AG04450 (cell line): ENCODE data around the gene MED1. TPM values are rescaled to one million over a fixed set of nuclear protein-coding genes. Genes with fewer than 3 reads are reported as not detected.

Source experiments
- CTCF ChIA-PET: fragments of 300-600, 350-600 bp; formaldehyde crosslinking; extraction: SDS; loops from one replicate; lab custom pipeline; 2022; ENCODE audit warnings: antibody characterized with exemption, inconsistent platforms; lab: Charles Lee
- POLR2A ChIA-PET: fragments of 350-600 bp; formaldehyde crosslinking; extraction: SDS; loops from one replicate; lab custom pipeline; 2021; ENCODE audit warnings: antibody characterized with exemption, inconsistent platforms; lab: Yijun Ruan, JAX
- DNase-seq: peaks from one replicate; pipeline ENCODE4 v3.0.0-alpha.2; 2011; ENCODE audit warnings: low read depth, low spot score
- H3K27ac ChIP-seq: one replicate; pipeline ENCODE4 v1.5.1; 2012; ENCODE audit warnings: low read depth, low read length, control low read depth
- H3K27me3 ChIP-seq: one replicate; pipeline ENCODE4 v1.6.0; 2012; ENCODE audit warnings: low read length; ENCODE audit not compliant: control insufficient read depth, insufficient read depth
- H3K4me3 ChIP-seq: 2 replicates; pipeline ENCODE4 v1.5.1; 2011; ENCODE audit warnings: mild to moderate bottlenecking, low read depth, low read length, control low read depth
- H3K9me3 ChIP-seq: 2 replicates; pipeline ENCODE4 v1.5.1; 2012; ENCODE audit warnings: low read length; ENCODE audit not compliant: control insufficient read depth, insufficient read depth
- CTCF ChIP-seq: IDR thresholded peaks from 2 replicates; pipeline ENCODE4 v1.5.1; 2011; ENCODE audit warnings: low read depth, low read length, control low read depth, inconsistent platforms
- polyA plus RNA-seq: library from polyadenylated mRNA; depleted of rRNA; stranded (reverse); fragments of >200 nt; gene quantifications from 2 replicates; pipeline ENCODE4 v1.2.3, GENCODE V29; 2011

MED1 gene
- polyA plus RNA-seq, 1 experiment = 43.9 TPM

DNA sequence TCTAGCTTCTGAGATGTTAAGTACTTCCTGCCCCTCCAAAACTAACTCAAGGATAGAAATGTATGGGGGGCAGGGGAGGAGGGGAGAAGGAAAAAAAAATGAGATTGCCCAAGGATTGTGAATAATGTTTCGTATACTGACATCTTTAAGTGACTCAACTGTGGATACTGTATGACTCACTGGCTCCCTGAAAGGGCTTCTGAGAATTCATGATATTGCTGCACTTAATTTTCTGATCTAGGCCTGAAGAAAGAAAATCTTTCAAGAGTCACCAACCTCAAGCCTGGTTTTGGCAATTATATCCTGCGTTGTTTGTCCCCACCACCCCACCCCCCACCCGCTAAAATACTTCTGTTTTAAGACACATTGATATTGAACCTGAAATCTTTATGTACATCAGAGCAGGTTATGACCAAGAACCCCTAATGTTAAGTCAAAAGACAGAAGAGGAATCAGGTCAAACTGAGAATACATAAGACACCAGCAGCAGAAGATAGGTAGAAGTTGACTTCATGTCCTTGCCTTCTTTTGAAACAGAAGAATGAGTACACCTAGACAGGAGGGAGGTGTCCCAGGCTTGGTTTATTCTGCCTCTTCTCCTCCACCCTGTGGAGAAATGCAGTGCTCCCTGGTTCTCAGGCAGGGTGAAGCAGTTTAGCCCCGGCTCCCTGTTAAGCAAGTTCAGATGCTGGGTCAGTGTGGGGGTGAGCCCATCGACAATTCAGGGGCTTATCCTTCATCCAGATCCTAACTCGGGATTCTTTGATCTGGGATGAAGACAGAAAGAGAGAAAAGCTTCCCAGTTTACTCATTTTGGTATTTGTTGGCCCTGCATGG, 46.3 kb downstream of the MED1 start:
- Histone ChIP-seq H3K27ac (peak overlapping the region; percentile 77), H3K4me3 (no peak overlapping the region), H3K9me3 (no peaks in the 10 kb centered on the region; the same call in 1 of the 2 replicates), H3K27me3 (no peaks in the 10 kb centered on the region)
- DNase-seq = peak; percentile 53
- ChIA-PET CTCF (interaction anchor here (0.7 to 0.8 kb wide), 2 partner anchors 12 to 134 kb away, joined by 3 to 4 read pairs; no protein-coding TSS in a partner anchor), POLR2A (no interaction called here)
- TF ChIP-seq CTCF = 0 out of 2 replicates have a peak, but pooled peaks have one; percentile 6

DNA sequence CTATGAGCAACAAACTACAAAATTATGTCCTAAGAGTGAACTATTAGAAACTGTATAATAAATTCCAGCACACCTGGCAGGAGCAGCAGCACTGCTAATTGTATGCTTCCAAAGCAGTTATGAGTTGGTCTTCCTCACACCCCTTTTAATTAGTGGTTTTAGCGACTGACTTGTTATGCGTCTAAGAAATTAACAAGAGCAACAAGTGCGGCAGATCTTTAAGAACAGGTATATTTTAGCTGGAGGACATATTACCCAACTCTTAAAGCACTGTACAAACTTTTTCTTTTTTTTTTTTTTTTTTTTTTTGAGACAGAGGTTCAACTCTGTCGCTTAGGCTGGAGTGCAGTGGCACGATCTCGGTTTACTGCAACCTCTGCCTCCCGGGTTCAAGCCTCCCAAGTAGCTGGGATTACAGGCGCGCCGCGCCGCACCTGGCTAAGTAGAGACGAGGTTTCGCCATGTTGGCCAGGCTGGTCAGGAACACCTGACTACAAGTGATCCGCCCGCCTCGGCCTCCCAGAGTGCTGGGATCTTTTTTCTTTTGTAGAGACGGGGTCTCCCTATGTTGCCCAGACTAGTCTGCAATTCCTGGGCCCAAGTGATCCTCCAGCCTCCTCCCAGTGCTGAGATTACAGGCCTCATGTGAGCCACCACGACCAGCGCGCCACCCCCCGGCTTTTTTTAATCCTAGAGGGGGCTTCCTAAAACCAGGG, 48.0 kb downstream of the MED1 start:
- ChIA-PET POLR2A (interaction anchor here (2.5 kb wide), 1 partner anchor 38 kb away, joined by 8 read pairs; no protein-coding TSS in a partner anchor), CTCF (interaction anchor here (0.6 to 2.2 kb wide), 4 partner anchors 57 to 638 kb away, joined by 3 to 5 read pairs (median 4); no protein-coding TSS in a partner anchor)
- Histone ChIP-seq H3K9me3 (no peaks in the 10 kb centered on the region; the same call in 1 of the 2 replicates), H3K4me3 (no peak overlapping the region), H3K27ac (no peak overlapping the region), H3K27me3 (no peaks in the 10 kb centered on the region)
- no peak for DNase-seq
- TF ChIP-seq CTCF = no peak

DNA sequence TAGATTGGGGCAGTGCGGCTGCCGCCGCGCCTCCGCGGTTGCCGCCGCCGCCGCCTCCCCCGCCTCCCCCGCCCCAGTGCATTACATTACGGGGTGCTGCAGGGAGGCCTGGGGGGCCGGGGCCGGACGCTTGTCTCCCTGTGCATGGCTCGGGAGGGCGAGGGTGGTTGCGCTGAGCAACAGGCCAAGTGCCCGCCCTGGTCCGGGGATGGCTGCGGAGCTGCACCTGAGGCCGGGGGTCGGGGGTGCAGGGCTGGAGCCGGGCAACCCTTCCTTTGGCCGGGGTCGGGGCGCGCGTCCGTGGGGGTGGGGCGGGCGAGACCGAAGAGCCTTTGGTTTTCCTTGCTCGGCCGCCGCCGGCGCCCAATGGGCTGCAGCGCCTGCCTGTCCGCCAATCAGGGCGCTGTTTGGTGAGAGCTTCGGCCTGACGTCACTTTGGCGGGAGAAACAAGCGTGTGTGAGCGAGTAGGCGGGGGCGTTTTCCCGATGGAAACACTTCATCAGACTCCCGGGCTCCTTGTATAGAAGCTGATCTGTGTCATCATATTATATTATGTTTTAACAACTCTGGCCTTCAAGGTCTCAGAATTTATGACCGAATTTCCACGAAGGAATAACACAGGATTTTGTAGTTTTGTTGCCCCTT, 48.7 kb downstream of the MED1 start:
- CTCF ChIA-PET = interaction anchor here (0.6 to 2.2 kb wide), 3 partner anchors 57 to 158 kb away, joined by 3 to 5 read pairs (median 5); no protein-coding TSS in a partner anchor
- H3K9me3 ChIP-seq = no peaks in the 10 kb centered on the region; the same call in 1 of the 2 replicates
- H3K4me3 ChIP-seq = peak overlapping the region; percentile 84
- TF ChIP-seq CTCF = no peak
- DNase-seq = peak; percentile 71
- H3K27ac ChIP-seq = no peak overlapping the region
- no peaks in the 10 kb centered on the region for H3K27me3 ChIP-seq
- POLR2A ChIA-PET = interaction anchor here (1.3 to 2.5 kb wide), 2 partner anchors 37 to 49 kb away, joined by 4 to 8 read pairs; partner anchors contain the start of gene MED1

GRCh38 chr17:39401412-39402243, 49.4 kb downstream of the MED1 start, which contains the start of gene FBXL20:
FBXL20 (minus strand) TSS chr17:39401626; CDS start chr17:39401402, 224 bp downstream.
- Histone ChIP-seq H3K27ac (peak within 1 kb of the TSS; percentile 48), H3K27me3 (no peaks in the 10 kb centered on the region), H3K9me3 (no peaks in the 10 kb centered on the region; the same call in 1 of the 2 replicates), H3K4me3 (peak within 1 kb of the TSS; percentile 84)
- no peak for TF ChIP-seq CTCF
- ChIA-PET CTCF (interaction anchor here (1.1 to 2.2 kb wide), 2 partner anchors 131 to 157 kb away, joined by 5 read pairs; no protein-coding TSS in a partner anchor), POLR2A (interaction anchor here (1.0 to 2.5 kb wide), 3 partner anchors 26 to 49 kb away, joined by 3 to 8 read pairs (median 4); partner anchors contain the start of gene MED1)
- DNase-seq = peak; percentile 63
